Stimulated activated CD4-positive, alpha-beta T cell treated with anti-CD3 and anti-CD28 coated beads, Interleukin-1b, Interleukin-23, amount 100 ng/mL, for 24 hours (primary cell): ENCODE results near the gene LPCAT1.

Experiments
- DNase-seq, 4 experiments: peaks; one replicate each; pipeline ENCODE4 v3.0.0-alpha.2; 2020; ENCODE audit warnings: low read depth in 4 of 4, low spot score in 1 of 4

Gene LPCAT1

GRCh38 chr5:1497795-1498622 is 25.8 kb downstream of the LPCAT1 start:
- no peak for DNase-seq

GRCh38 chr5:1497242-1497777 is 26.4 kb downstream of the LPCAT1 start:
- DNase-seq = no peak

GRCh38 chr5:1495525-1495897 is 28.2 kb downstream of the LPCAT1 start:
- no peak for DNase-seq

GRCh38 chr5:1494780-1495524 is 28.8 kb downstream of the LPCAT1 start:
- no peak for DNase-seq

- DNase-seq = no peak
Observed at GRCh38 chr5:1493941-1494340, 29.8 kb downstream of the LPCAT1 start.

- no peak for DNase-seq
Observed at GRCh38 chr5:1493413-1493812, 30.3 kb downstream of the LPCAT1 start.

GRCh38 chr5:1492757-1493156 is 31.0 kb downstream of the LPCAT1 start:
- DNase-seq = no peak

- DNase-seq = no peak
Observed at GRCh38 chr5:1490376-1490775, 33.4 kb downstream of the LPCAT1 start.

GRCh38 chr5:1489754-1490153 is 34.0 kb downstream of the LPCAT1 start:
- no peak for DNase-seq

GRCh38 chr5:1488882-1489680 is 34.7 kb downstream of the LPCAT1 start:
- DNase-seq = peak in 1 of 4 experiments; percentile 45

- no peak for DNase-seq
Observed at GRCh38 chr5:1487079-1487764, 36.5 kb downstream of the LPCAT1 start.

GRCh38 chr5:1486271-1486670 is 37.5 kb downstream of the LPCAT1 start:
- DNase-seq = no peak

GRCh38 chr5:1485579-1486118 is 38.1 kb downstream of the LPCAT1 start:
- no peak for DNase-seq

GRCh38 chr5:1484730-1485578 is 38.8 kb downstream of the LPCAT1 start:
- DNase-seq = no peak

- DNase-seq = no peak
Observed at GRCh38 chr5:1483856-1484729, 39.7 kb downstream of the LPCAT1 start.

GRCh38 chr5:1483064-1483463 is 40.7 kb downstream of the LPCAT1 start:
- no peak for DNase-seq

- DNase-seq = no peak
Observed at GRCh38 chr5:1481959-1482331, 41.8 kb downstream of the LPCAT1 start.

GRCh38 chr5:1481266-1481958 is 42.3 kb downstream of the LPCAT1 start:
- DNase-seq = no peak
